Lung (tissue), 12 donors: ENCODE results near the gene CYP27C1. TPM values are rescaled to one million over a fixed set of nuclear protein-coding genes. Genes with fewer than 3 reads are reported as not detected.

Source experiments
- ATAC-seq: fragments of 200-7000 bp; cut with Tn5 transposase; one replicate; pipeline ENCODE4 v1.9.1; 2020; ENCODE audit warnings: moderate number of reproducible peaks; ENCODE audit not compliant: insufficient read depth, low FRiP score
- DNase-seq, 3 donors: peaks; one replicate each; pipeline ENCODE4 v3.0.0-alpha.2; 2013 to 2017
- H3K27ac ChIP-seq, 2 donors: one replicate each; pipeline ENCODE4 v1.5.1; 2013; ENCODE audit warnings: mild to moderate bottlenecking in 2 of 2, moderate library complexity in 2 of 2, control low read depth in 1 of 2, inconsistent platforms in 1 of 2, low read depth in 1 of 2, low read length in 1 of 2
- H3K27me3 ChIP-seq, 3 donors: one replicate each; pipeline ENCODE4 v1.5.1; 2013; ENCODE audit warnings: low read length in 2 of 3; ENCODE audit not compliant: control insufficient read depth in 3 of 3, insufficient read depth in 3 of 3
- H3K36me3 ChIP-seq, 4 donors: one replicate each; pipeline ENCODE4 v1.5.1; 2013; ENCODE audit warnings: low read length in 4 of 4, mild to moderate bottlenecking in 1 of 4, moderate library complexity in 1 of 4; ENCODE audit not compliant: control insufficient read depth in 4 of 4, insufficient read depth in 4 of 4
- H3K4me1 ChIP-seq, 5 donors: one replicate each; pipeline ENCODE4 v1.5.1; 2013; ENCODE audit warnings: low read length in 5 of 5, mild to moderate bottlenecking in 2 of 5, moderate library complexity in 1 of 5; ENCODE audit not compliant: control insufficient read depth in 5 of 5, insufficient read depth in 5 of 5
- H3K4me3 ChIP-seq: one replicate; pipeline ENCODE4 v1.5.1; 2013; ENCODE audit warnings: mild to moderate bottlenecking, control low read depth, moderate library complexity
- H3K9ac ChIP-seq, 2 donors: one replicate each; pipeline ENCODE4 v1.5.1; 2013; ENCODE audit warnings: low read length in 2 of 2, control low read depth in 1 of 2; ENCODE audit not compliant: insufficient read depth in 1 of 2
- H3K9me3 ChIP-seq, 4 donors: one replicate each; pipeline ENCODE4 v1.5.1; 2013; ENCODE audit warnings: low read length in 3 of 4, mild to moderate bottlenecking in 1 of 4, moderate library complexity in 1 of 4; ENCODE audit not compliant: control insufficient read depth in 4 of 4, insufficient read depth in 3 of 4
- CTCF ChIP-seq: IDR thresholded peaks from 2 replicates; pipeline ENCODE4 v1.5.1; 2012; ENCODE audit warnings: mild to moderate bottlenecking; ENCODE audit errors: control extremely low read depth, extremely low read depth
- WGBS, 2 donors: extraction: QIAGEN DNeasy Blood & Tissue Kit; methylation state at CpG; one replicate each; pipeline ENCODE4 v1.1.7; 2013; 5-methylcytosine and 5-hydroxymethylcytosine counted together
- polyA plus RNA-seq, 2 donors: library from polyadenylated mRNA; stranded (reverse); fragments of 200-250 nt; gene quantifications; one replicate each; pipeline ENCODE4 v1.2.1, GENCODE V29; 2013
- total RNA-seq, 2 donors: library from RNA; depleted of rRNA in 1 of 2; stranded (reverse); fragments of >200 nt in 1 of 2; gene quantifications; one replicate each; pipeline ENCODE4 v1.2.1, GENCODE V29; 2014 to 2021
- donor health status: control.
- donor health status: control.
- donor health status: Bipolar disorder and iron deficiency.
- donor health status: healthy.
- donor health status: DM: yes; HTN: yes; CAD: no.

The CYP27C1 gene
- total and polyA plus RNA-seq, 4 donors: 0.04 to 2.9 (median 0.07) TPM

DNA sequence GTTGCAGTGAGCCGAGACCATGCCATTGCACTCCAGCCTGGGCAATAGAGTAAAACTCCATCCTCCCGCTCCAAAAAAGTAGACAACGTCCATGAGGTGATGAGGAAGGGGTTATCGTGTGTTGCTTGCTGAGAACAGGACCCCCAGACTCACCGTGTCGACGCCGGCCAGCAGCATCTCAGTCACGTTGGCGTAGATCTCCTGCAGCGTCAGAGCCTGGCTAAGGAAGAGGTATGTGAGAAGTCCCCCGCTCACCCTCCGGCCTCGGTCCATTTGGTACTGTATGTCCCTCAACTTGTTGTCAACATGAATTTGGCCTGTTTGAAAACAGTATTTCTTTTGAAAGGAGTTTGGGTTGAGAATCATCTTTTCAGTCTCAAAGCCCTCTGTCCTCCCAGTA is 20.9 kb downstream of the CYP27C1 start:
- Histone ChIP-seq H3K9me3 (no peaks in the 10 kb centered on the region), H3K27ac (no peak overlapping the region), H3K36me3 (peaks cover 0 to 7% (median 3%) of the 10 kb centered on the region in 4 donors), H3K9ac (no peak overlapping the region), H3K4me1 (peaks cover 0 to 13% (median 0%) of the 10 kb centered on the region in 5 donors), H3K27me3 (no peaks in the 10 kb centered on the region), H3K4me3 (no peak overlapping the region)
- no peak for DNase-seq
- 92 to 95% methylated on average over 14 of the region's 14 CpGs for WGBS, 2 donors
- no peak for TF ChIP-seq CTCF
- no peak for ATAC-seq

GRCh38 chr2:127197475-127198385 is 22.4 kb downstream of the CYP27C1 start:
- 51 to 59% methylated on average over 19 of the region's 19 CpGs for WGBS, 2 donors
- no peak for ATAC-seq
- peak; percentile 56 to 62 (median 61) for DNase-seq
- Histone ChIP-seq H3K9me3 (no peaks in the 10 kb centered on the region), H3K27ac (no peak overlapping the region), H3K27me3 (no peaks in the 10 kb centered on the region), H3K36me3 (peaks cover 0 to 4% (median 0%) of the 10 kb centered on the region in 4 donors), H3K4me1 (peaks cover 0 to 23% (median 7%) of the 10 kb centered on the region in 5 donors), H3K9ac (no peak overlapping the region), H3K4me3 (no peak overlapping the region)
- peak; percentile 4 for TF ChIP-seq CTCF

DNA sequence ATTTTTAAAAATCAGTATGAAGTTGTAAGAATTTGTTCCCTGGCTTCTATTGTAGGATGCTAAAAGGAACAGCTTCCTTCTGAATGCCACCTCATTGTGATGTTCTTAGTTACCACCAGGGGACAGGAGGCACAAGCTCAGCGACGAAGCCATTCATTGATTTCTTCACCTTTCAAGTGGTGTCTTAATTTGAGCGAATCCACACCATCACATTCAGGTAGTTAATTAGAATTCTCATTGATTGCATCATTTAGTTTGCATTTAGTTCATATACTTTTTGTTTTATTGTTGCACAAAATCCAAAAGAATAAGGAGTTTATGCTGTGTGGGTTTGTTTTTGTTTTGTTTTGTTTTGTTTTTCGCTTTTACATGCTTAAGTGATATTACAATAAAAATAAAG is 23.1 kb downstream of the CYP27C1 start:
- ATAC-seq: no peak
- WGBS, 2 donors: 63 to 84% methylated on average over 4 of the region's 4 CpGs
- Histone ChIP-seq H3K9ac (no peak overlapping the region), H3K4me3 (no peak overlapping the region), H3K36me3 (peaks cover 0 to 6% (median 0%) of the 10 kb centered on the region in 4 donors), H3K27ac (no peak overlapping the region), H3K9me3 (no peaks in the 10 kb centered on the region), H3K4me1 (peaks cover 0 to 23% (median 7%) of the 10 kb centered on the region in 5 donors), H3K27me3 (no peaks in the 10 kb centered on the region)
- no peak for TF ChIP-seq CTCF
- no peak for DNase-seq
